ENCODE results near the gene RFTN1. TPM values are rescaled to one million over a fixed set of nuclear protein-coding genes. Genes with fewer than 3 reads are reported as not detected.
A peak's percentile ranks its signal among the peaks of the same experiment; 100 is the strongest.

RFTN1 gene
- total and polyA plus RNA-seq, 10 of the 15 experiments (the other 5 are each of a cell fraction or from before 2014, with no cell fraction given), result 20.6 to 213 (median 147) TPM

GRCh38 chr3:16511681-16512434, 1.6 kb downstream of the RFTN1 start (continued):
- peak; percentile 63; the same call in 1 of the 2 replicates for TF ChIP-seq PKNOX1 (IDR thresholded peaks at IDR 0.05)
- no peak for TF ChIP-seq ZBTB11 (CRISPR knock-in tag; IDR thresholded peaks at IDR 0.05)
- TF ChIP-seq IRF4 (IDR thresholded peaks at IDR 0.05; ENCODE audit: low read depth, low read length), result peak; percentile 81
- TF ChIP-seq RBBP5 (conservative IDR thresholded peaks at IDR 0.05), result no peak
- TF ChIP-seq SRF (IDR thresholded peaks at IDR 0.05; ENCODE audit: low read depth in 2 of 2, low read length in 2 of 2), result peak in 1 of 2 experiments; percentile 82; a peak in 2 of 4 replicates
- peak; percentile 96 for TF ChIP-seq TCF3 (IDR thresholded peaks at IDR 0.05; ENCODE audit: borderline replicate concordance, insufficient read depth, low read depth, low read length)
- no peak for TF ChIP-seq NFYA (IDR thresholded peaks at IDR 0.05; ENCODE audit: borderline replicate concordance, low read depth, low read length)
- no peak for TF ChIP-seq STAT3 (IDR thresholded peaks at IDR 0.05; ENCODE audit: low read depth, low read length)
- peak; percentile 48; the same call in 1 of the 2 replicates for TF ChIP-seq JUND (IDR thresholded peaks at IDR 0.05; ENCODE audit: low read depth, low read length)
- no peak for TF ChIP-seq FOXM1 (IDR thresholded peaks at IDR 0.05; ENCODE audit: low read depth, low read length)
- peak; percentile 96 for TF ChIP-seq NBN (IDR thresholded peaks at IDR 0.05)
- peak; percentile 98 for TF ChIP-seq TCF12 (IDR thresholded peaks at IDR 0.05; ENCODE audit: low read depth, low read length)
- TF ChIP-seq CEBPB (IDR thresholded peaks at IDR 0.05; ENCODE audit: borderline replicate concordance in 1 of 2, low read depth in 2 of 2, low read length in 2 of 2), result no peak
- no peak for TF ChIP-seq HSF1 (IDR thresholded peaks at IDR 0.05; ENCODE audit: low read depth, low read length)
- TF ChIP-seq POU2F2 (IDR thresholded peaks at IDR 0.05; ENCODE audit: borderline replicate concordance, low read depth, low read length), result peak; percentile 97
- peak; percentile 97 for TF ChIP-seq CREM (IDR thresholded peaks at IDR 0.05; ENCODE audit: low read depth)
- 0 out of 2 replicates have a peak, but pooled peaks have one; percentile 26 for TF ChIP-seq ZSCAN29 (IDR thresholded peaks at IDR 0.05)
- TF ChIP-seq BMI1 (IDR thresholded peaks at IDR 0.05; ENCODE audit: borderline replicate concordance), result 0 out of 2 replicates have a peak, but pooled peaks have one; percentile 29
- no peak for TF ChIP-seq SUPT20H (IDR thresholded peaks at IDR 0.05; ENCODE audit: borderline replicate concordance, control insufficient read depth, low read depth, low read length)
- TF ChIP-seq MEF2B (IDR thresholded peaks at IDR 0.05; ENCODE audit: partially characterized antibody, poor library complexity, severe bottlenecking), result no peak
- peak in 1 of 2 experiments; percentile 84; a peak in 2 of 4 replicates for TF ChIP-seq ETV6 (conservative IDR thresholded peaks at IDR 0.05 in 1 of 2, IDR thresholded peaks at IDR 0.05 in 1 of 2; ENCODE audit: borderline replicate concordance in 1 of 2, low read depth in 1 of 2)
- TF ChIP-seq CHD2 (IDR thresholded peaks at IDR 0.05; ENCODE audit: borderline replicate concordance, low read depth, low read length), result peak; percentile 91; the same call in 1 of the 2 replicates
- peak; percentile 99 for TF ChIP-seq PAX5 (IDR thresholded peaks at IDR 0.05; ENCODE audit: borderline replicate concordance, low read depth, low read length)
- TF ChIP-seq EZH2 (IDR thresholded peaks at IDR 0.05; ENCODE audit: borderline replicate concordance, control insufficient read depth, low read depth, low read length), result 0 out of 2 replicates have a peak, but pooled peaks have one; percentile 8
